ENCODE measurements around the gene VSTM5.
"Not testable (repeated sequence)": the region's sequence is repeated elsewhere in the genome, so short reads cannot be mapped to it uniquely, and the experiment has no call there.

Gene VSTM5

GRCh38 chr11:93850594-93851018 is at the start of gene VSTM5:
Gene VSTM5, minus strand, starts transcription at chr11:93850618. Its CDS starts 116 bp downstream, at chr11:93850502.
- DNase-seq (ENCODE audit: low read depth in 3 of 3): no peak

- DNase-seq (ENCODE audit: low read depth in 3 of 3): no peak
Observed at GRCh38 chr11:93895106-93895862, 44.9 kb upstream of the VSTM5 start.

GRCh38 chr11:93890391-93891051 is 40.1 kb upstream of the VSTM5 start:
- DNase-seq (ENCODE audit: low read depth in 3 of 3): no peak

- DNase-seq (ENCODE audit: low read depth in 3 of 3): no peak
Observed at GRCh38 chr11:93887111-93887510, 36.7 kb upstream of the VSTM5 start.

GRCh38 chr11:93879114-93879513 is 28.7 kb upstream of the VSTM5 start:
- DNase-seq (ENCODE audit: low read depth in 3 of 3): not testable (repeated sequence)

GRCh38 chr11:93875637-93876036 is 25.2 kb upstream of the VSTM5 start:
- DNase-seq (ENCODE audit: low read depth in 3 of 3): no peak

- no peak for DNase-seq (ENCODE audit: low read depth in 3 of 3)
Observed at GRCh38 chr11:93871526-93871925, 21.1 kb upstream of the VSTM5 start.

GRCh38 chr11:93870616-93871015 is 20.2 kb upstream of the VSTM5 start:
- DNase-seq (ENCODE audit: low read depth in 3 of 3): no peak

GRCh38 chr11:93869830-93870229 is 19.4 kb upstream of the VSTM5 start:
- no peak for DNase-seq (ENCODE audit: low read depth in 3 of 3)

- not testable (repeated sequence) for DNase-seq (ENCODE audit: low read depth in 3 of 3)
Observed at GRCh38 chr11:93868404-93868803, 18.0 kb upstream of the VSTM5 start.

GRCh38 chr11:93861808-93862207 is 11.4 kb upstream of the VSTM5 start:
- DNase-seq (ENCODE audit: low read depth in 3 of 3): no peak

- DNase-seq (ENCODE audit: low read depth in 3 of 3): no peak
Observed at GRCh38 chr11:93858121-93858775, 7.8 kb upstream of the VSTM5 start.

GRCh38 chr11:93857413-93858120 is 7.1 kb upstream of the VSTM5 start:
- no peak for DNase-seq (ENCODE audit: low read depth in 3 of 3)

- DNase-seq (ENCODE audit: low read depth in 3 of 3): no peak
Observed at GRCh38 chr11:93852242-93852641, 1.8 kb upstream of the VSTM5 start.

GRCh38 chr11:93849751-93850593 is 446 bp downstream of the VSTM5 start:
- no peak for DNase-seq (ENCODE audit: low read depth in 3 of 3)

- no peak for DNase-seq (ENCODE audit: low read depth in 3 of 3)
Observed at GRCh38 chr11:93849201-93849600, 1.2 kb downstream of the VSTM5 start.

- DNase-seq (ENCODE audit: low read depth in 3 of 3): no peak
Observed at GRCh38 chr11:93846411-93846810, 4.0 kb downstream of the VSTM5 start.

- DNase-seq (ENCODE audit: low read depth in 3 of 3): no peak
Observed at GRCh38 chr11:93845181-93846092, 5.0 kb downstream of the VSTM5 start.

GRCh38 chr11:93844568-93844967 is 5.8 kb downstream of the VSTM5 start:
- DNase-seq (ENCODE audit: low read depth in 3 of 3): no peak

GRCh38 chr11:93843906-93844305 is 6.5 kb downstream of the VSTM5 start:
- DNase-seq (ENCODE audit: low read depth in 3 of 3): no peak
